Mammary epithelial cell (primary cell): ENCODE data around the gene RAPSN.

Source experiments
- EZH2 ChIP-seq: IDR thresholded peaks from 2 replicates; pipeline ENCODE4 v1.6.1; 2012; ENCODE audit warnings: low read length, inconsistent platforms, borderline replicate concordance
- TF ChIP-seq, protein P1 (sequence below), 2 donors: IDR thresholded peaks in 1 of 2; conservative IDR thresholded peaks in 1 of 2; 2 replicates each; pipeline ENCODE4 v1.5.1; 2011 to 2012; ENCODE audit warnings: inconsistent platforms in 2 of 2, low read length in 2 of 2, mild to moderate bottlenecking in 2 of 2, control low read depth in 1 of 2, low read depth in 1 of 2; ENCODE audit not compliant: insufficient read depth in 1 of 2; ENCODE audit errors: extremely low read depth in 1 of 2

DNA sequence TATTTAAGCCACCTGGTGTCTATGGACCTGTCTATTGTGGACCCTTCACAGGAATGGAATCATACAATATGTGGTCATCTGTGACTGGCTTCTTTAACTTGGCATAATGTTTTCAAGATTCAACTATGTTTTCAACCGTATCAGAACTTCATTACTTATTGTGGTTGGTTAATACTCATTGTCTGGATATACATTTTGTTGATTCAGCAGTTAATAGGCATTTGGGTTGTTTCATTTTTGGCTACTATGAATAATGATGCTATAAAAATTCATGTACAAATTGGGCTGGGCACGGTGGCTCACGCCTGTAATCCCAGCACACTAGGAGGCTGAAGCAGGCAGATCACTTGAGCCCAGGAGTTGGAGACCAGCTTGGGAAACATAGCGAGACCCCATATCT lies 2.5 kb upstream of the RAPSN start:
- no peak for TF ChIP-seq EZH2
- TF ChIP-seq, protein P1, sequence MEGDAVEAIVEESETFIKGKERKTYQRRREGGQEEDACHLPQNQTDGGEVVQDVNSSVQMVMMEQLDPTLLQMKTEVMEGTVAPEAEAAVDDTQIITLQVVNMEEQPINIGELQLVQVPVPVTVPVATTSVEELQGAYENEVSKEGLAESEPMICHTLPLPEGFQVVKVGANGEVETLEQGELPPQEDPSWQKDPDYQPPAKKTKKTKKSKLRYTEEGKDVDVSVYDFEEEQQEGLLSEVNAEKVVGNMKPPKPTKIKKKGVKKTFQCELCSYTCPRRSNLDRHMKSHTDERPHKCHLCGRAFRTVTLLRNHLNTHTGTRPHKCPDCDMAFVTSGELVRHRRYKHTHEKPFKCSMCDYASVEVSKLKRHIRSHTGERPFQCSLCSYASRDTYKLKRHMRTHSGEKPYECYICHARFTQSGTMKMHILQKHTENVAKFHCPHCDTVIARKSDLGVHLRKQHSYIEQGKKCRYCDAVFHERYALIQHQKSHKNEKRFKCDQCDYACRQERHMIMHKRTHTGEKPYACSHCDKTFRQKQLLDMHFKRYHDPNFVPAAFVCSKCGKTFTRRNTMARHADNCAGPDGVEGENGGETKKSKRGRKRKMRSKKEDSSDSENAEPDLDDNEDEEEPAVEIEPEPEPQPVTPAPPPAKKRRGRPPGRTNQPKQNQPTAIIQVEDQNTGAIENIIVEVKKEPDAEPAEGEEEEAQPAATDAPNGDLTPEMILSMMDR (conservative IDR thresholded peaks at IDR 0.05 in 1 of 2, IDR thresholded peaks at IDR 0.05 in 1 of 2; ENCODE audit: extremely low read depth in 1 of 2, insufficient read depth in 1 of 2, low read depth in 1 of 2, low read length in 2 of 2) = no peak
